Ammon's horn (tissue), 1 donor: ENCODE measurements around the gene ABTB2.
A peak's percentile ranks its signal among the peaks of the same experiment; 100 is the strongest.
"Not testable (repeated sequence)": the region's sequence is repeated elsewhere in the genome, so short reads cannot be mapped to it uniquely, and the experiment has no call there.

ENCODE experiments used
- DNase-seq: peaks from one replicate; pipeline ENCODE4 v3.0.0-alpha.2; 2016; ENCODE audit warnings: low spot score

Gene ABTB2

DNA sequence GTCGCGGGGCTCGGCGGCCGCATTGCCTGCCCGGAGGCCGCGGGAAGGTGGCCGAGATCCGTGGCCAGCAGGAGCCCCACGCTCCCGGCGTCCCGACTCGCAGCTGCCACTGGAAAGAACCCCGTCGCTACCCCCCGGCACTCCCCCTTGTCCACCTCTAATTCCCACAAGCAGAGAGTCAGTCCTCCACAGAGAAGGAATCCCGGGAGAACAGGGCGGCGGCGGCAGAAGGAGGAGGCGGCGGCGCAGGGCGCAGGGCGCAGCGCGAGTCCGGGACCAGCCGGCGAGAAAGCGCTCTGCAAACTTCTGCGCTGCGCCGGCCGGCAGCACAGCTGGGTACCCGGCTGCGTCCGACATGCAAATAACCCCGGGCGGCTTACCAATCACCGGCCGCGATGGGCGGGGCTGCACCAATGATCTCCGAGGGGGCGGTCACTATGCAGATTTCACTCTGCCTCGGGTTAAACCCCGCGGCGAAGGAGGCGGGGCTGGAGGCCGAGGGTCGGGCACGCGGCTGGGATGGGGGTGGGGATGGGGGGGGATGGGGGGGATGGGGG, at the start of gene ABTB2:
Gene ABTB2 (minus strand): TSS at position 310 of the 557 bp plus-strand sequence.
- peak; percentile 99 for DNase-seq

GRCh38 chr11:34407121-34407813, 49.5 kb upstream of the ABTB2 start:
- peak; percentile 8 for DNase-seq

GRCh38 chr11:34406413-34406812, 48.6 kb upstream of the ABTB2 start:
- DNase-seq: no peak

GRCh38 chr11:34405079-34405858, 47.5 kb upstream of the ABTB2 start:
- DNase-seq: no peak

DNA sequence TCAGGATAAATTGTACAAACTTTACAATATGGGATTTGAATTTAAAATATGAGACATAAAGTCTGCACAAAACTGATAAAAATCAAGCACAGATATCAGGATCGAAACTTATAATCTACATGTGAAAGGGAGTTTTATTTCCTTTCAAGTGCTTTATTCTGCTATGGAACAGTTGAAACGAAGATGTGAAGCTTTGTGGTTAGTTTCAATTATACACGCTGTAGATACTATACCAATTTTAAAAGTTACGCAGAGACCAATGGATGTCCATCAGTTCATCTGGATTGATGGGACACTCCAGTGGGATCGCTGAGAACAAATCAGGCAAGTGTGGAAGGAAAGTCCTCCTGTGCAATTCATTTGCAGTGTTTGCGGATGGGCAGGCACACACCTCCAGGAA, 46.5 kb upstream of the ABTB2 start:
- DNase-seq: no peak

DNA sequence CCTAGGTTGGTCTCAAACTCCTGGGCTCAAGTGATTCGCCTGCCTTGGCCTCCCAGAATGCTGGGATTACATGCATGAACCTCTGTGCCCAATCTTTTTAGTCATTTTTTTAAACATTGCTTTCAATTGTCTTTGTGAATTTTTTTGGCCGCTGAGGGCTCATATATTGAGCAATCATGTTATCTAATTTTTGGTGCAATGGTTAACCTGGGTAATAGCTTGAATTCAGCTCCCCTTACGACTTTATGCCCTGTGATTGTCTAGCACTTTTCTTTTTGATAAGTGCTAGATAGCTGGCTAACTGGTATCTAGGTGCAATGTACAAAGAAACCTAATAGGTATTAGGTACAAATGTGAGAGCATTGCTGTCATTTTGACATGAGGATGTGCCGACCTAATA, 45.6 kb upstream of the ABTB2 start:
- DNase-seq: no peak

GRCh38 chr11:34397811-34398210, 40.0 kb upstream of the ABTB2 start:
- no peak for DNase-seq

- DNase-seq: no peak
Measured at GRCh38 chr11:34397120-34397519, 39.3 kb upstream of the ABTB2 start.

GRCh38 chr11:34395916-34396550, 38.2 kb upstream of the ABTB2 start:
- peak; percentile 3 for DNase-seq

- no peak for DNase-seq
Measured at GRCh38 chr11:34394771-34395300, 37.0 kb upstream of the ABTB2 start.

- DNase-seq: no peak
Measured at GRCh38 chr11:34387653-34388052, 29.8 kb upstream of the ABTB2 start.

- not testable (repeated sequence) for DNase-seq
Measured at GRCh38 chr11:34386356-34386755, 28.5 kb upstream of the ABTB2 start.

DNA sequence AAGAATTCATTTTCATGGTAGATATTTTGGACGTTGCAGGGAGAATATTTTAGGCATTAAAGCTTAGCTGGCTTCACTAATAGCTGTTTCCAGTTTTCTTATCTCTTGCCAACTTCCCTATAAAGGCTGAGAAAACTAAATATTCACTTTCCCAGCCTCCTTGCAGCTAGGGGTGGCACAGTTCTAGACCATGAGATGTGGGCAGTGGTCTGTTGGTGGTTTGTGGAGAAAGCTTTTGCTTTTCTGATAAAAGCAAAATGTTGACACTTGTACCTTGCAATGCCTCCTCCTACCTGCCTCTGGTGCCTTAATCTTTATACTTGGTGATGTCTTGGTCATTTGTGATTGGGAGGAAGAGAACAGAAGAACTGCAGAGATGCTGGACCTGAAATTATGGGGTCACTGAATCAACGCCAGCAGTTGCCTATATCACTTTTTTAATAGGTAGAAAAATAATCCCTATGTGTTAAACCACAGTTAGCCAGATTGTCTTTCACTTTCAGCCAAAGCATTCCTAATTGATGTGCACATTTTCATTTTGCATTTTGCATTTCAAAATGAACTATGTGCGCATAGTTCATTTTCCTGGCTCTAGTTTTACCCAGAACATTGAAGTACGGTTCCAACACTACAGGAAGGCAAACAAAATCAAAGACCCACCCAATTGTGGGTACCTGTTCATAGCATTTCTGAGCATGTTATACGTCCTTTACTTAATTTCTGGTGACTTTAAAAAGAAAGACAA, 24.9 kb upstream of the ABTB2 start:
- DNase-seq: no peak

- no peak for DNase-seq
Measured at GRCh38 chr11:34381775-34382174, 24.0 kb upstream of the ABTB2 start.

- no peak for DNase-seq
Measured at GRCh38 chr11:34380696-34381095, 22.9 kb upstream of the ABTB2 start.

DNA sequence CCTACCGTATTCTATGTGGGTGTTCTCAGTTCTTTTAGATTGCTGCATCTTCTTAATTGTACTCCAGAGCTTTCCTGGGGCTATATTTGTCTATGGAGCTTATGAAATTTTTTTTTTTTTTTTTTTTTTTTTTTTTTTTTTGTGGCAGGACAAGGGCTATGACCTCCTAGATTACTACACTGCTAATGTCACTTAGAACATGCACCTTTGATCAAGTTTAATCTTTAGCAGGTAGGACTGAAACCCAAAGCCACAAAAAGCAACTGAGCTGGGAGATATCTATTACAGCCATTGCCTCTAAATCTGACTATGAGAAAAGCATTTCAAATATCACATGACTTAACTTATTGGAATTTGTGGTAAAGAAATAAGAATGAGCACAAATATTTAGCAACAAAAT, 21.7 kb upstream of the ABTB2 start:
- DNase-seq: no peak

- no peak for DNase-seq
Measured at GRCh38 chr11:34379079-34379478, 21.3 kb upstream of the ABTB2 start.

DNA sequence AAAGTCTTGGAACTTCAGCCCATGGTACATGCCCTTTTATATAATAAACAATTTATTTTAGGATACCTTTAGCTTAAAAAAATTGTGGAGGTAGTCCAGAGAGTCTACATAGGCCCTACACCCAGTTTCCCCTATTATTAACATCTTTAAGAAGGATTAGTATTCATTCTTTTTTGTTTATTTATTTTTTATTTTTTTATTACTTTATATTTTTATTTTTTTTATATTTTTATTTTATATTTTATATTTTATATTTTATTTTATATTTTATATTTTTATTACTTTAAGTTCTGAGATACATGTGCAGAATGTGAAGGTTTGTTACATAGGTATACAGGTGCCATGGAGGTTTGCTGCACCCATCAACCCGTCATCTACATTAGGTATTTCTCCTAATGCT, 15.9 kb upstream of the ABTB2 start:
- DNase-seq: no peak

- DNase-seq: no peak
Measured at GRCh38 chr11:34366522-34366921, 8.7 kb upstream of the ABTB2 start.

DNA sequence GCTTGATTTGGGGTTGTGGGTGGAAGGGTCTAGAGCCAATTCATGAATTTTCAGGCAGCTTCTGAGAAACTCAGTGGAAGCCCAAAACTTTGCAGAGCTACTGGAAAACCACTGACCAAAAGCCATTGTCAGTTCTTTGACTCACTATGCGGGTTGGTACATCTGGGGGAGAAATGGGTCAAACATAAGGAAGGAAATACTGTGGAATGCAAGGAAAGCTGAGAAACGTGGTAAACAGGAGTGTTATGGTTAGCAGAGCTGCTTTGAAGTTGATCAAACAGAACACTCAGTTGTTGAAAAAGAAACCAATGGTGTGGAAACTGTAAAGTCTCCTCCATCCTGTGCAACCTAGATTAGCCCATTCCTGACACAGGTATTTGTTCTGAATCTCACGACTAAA, 6.3 kb upstream of the ABTB2 start:
- DNase-seq: no peak

GRCh38 chr11:34363363-34364084, 5.7 kb upstream of the ABTB2 start:
- no peak for DNase-seq
